ENCODE results near the gene GPR137.

DNA sequence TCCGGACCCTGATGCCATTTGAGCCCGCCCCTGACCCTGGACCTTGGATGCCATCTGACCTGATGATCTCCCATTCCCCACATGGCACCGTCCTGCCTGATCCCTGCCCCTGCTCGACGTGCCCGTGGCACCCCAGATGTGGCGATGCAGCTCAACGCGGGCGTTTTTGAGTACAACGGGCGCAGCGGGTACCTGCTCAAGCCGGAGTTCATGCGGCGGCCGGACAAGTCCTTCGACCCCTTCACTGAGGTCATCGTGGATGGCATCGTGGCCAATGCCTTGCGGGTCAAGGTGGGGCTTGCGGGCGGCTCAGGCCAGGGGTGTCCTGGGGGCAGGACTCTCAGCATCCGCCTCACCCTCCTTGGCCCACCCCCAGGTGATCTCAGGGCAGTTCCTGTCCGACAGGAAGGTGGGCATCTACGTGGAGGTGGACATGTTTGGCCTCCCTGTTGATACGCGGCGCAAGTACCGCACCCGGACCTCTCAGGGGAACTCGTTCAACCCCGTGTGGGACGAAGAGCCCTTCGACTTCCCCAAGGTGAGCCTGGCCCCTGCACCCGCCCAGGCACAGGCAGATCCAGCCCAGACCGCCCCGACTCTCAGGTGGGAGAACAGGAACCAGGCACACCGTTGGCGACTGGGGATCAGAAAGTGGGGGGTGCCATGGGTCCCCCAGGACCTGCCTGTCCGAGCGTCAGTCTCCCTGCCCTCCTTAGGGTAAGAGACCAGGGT is 23.2 kb upstream of the GPR137 start:
- TF ChIP-seq EP300 (IDR thresholded peaks at IDR 0.05; ENCODE audit: borderline replicate concordance in 1 of 2, control insufficient read depth in 1 of 2, low read depth in 2 of 2, low read length in 2 of 2) (no peak), SREBF2 (IDR thresholded peaks at IDR 0.05; ENCODE audit: low read length) (no peak), TAF1 (IDR thresholded peaks at IDR 0.05; ENCODE audit: borderline replicate concordance, low read depth, low read length) (no peak), EGR1 (IDR thresholded peaks at IDR 0.05; ENCODE audit: borderline replicate concordance in 1 of 2, low read depth in 2 of 2, low read length in 2 of 2) (no peak), CREM (IDR thresholded peaks at IDR 0.05; ENCODE audit: low read depth) (no peak), ZNF274 (IDR thresholded peaks at IDR 0.05; ENCODE audit: insufficient read depth, insufficient read length) (no peak), MTA2 (IDR thresholded peaks at IDR 0.05; ENCODE audit: low read depth) (no peak), POLR2AphosphoS5 (IDR thresholded peaks at IDR 0.05; ENCODE audit: low read length) (no peak), MYC (IDR thresholded peaks at IDR 0.05; ENCODE audit: insufficient read depth, insufficient read length, insufficient replicate concordance, low read length, severe bottlenecking) (no peak)
- TF ChIP-seq, protein P1, sequence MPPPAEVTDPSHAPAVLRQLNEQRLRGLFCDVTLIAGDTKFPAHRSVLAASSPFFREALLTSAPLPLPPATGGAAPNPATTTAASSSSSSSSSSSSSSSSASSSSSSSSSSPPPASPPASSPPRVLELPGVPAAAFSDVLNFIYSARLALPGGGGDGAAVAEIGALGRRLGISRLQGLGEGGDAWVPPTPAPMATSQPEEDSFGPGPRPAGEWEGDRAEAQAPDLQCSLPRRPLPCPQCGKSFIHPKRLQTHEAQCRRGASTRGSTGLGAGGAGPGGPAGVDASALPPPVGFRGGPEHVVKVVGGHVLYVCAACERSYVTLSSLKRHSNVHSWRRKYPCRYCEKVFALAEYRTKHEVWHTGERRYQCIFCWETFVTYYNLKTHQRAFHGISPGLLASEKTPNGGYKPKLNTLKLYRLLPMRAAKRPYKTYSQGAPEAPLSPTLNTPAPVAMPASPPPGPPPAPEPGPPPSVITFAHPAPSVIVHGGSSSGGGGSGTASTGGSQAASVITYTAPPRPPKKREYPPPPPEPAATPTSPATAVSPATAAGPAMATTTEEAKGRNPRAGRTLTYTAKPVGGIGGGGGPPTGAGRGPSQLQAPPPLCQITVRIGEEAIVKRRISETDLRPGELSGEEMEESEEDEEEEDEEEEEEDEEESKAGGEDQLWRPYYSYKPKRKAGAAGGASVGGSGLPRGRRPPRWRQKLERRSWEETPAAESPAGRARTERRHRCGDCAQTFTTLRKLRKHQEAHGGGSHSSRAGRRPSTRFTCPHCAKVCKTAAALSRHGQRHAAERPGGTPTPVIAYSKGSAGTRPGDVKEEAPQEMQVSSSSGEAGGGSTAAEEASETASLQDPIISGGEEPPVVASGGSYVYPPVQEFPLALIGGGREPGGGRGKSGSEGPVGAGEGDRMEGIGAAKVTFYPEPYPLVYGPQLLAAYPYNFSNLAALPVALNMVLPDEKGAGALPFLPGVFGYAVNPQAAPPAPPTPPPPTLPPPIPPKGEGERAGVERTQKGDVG (CRISPR knock-in tag; IDR thresholded peaks at IDR 0.05), result no peak
- TF ChIP-seq, protein P2, sequence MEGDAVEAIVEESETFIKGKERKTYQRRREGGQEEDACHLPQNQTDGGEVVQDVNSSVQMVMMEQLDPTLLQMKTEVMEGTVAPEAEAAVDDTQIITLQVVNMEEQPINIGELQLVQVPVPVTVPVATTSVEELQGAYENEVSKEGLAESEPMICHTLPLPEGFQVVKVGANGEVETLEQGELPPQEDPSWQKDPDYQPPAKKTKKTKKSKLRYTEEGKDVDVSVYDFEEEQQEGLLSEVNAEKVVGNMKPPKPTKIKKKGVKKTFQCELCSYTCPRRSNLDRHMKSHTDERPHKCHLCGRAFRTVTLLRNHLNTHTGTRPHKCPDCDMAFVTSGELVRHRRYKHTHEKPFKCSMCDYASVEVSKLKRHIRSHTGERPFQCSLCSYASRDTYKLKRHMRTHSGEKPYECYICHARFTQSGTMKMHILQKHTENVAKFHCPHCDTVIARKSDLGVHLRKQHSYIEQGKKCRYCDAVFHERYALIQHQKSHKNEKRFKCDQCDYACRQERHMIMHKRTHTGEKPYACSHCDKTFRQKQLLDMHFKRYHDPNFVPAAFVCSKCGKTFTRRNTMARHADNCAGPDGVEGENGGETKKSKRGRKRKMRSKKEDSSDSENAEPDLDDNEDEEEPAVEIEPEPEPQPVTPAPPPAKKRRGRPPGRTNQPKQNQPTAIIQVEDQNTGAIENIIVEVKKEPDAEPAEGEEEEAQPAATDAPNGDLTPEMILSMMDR (IDR thresholded peaks at IDR 0.05 in 2 of 3, conservative IDR thresholded peaks at IDR 0.05 in 1 of 3; ENCODE audit: control insufficient read depth in 2 of 3, extremely low read depth in 1 of 3, insufficient read depth in 1 of 3, low read depth in 3 of 3, low read length in 3 of 3), result no peak
- TF ChIP-seq, protein P3, sequence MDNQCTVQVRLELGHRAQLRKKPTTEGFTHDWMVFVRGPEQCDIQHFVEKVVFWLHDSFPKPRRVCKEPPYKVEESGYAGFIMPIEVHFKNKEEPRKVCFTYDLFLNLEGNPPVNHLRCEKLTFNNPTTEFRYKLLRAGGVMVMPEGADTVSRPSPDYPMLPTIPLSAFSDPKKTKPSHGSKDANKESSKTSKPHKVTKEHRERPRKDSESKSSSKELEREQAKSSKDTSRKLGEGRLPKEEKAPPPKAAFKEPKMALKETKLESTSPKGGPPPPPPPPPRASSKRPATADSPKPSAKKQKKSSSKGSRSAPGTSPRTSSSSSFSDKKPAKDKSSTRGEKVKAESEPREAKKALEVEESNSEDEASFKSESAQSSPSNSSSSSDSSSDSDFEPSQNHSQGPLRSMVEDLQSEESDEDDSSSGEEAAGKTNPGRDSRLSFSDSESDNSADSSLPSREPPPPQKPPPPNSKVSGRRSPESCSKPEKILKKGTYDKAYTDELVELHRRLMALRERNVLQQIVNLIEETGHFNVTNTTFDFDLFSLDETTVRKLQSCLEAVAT (IDR thresholded peaks at IDR 0.05), result no peak
